ENCODE results near the gene DNAJC5G.
"Not testable (repeated sequence)": the region's sequence is repeated elsewhere in the genome, so short reads cannot be mapped to it uniquely, and the experiment has no call there.

DNAJC5G gene

DNA sequence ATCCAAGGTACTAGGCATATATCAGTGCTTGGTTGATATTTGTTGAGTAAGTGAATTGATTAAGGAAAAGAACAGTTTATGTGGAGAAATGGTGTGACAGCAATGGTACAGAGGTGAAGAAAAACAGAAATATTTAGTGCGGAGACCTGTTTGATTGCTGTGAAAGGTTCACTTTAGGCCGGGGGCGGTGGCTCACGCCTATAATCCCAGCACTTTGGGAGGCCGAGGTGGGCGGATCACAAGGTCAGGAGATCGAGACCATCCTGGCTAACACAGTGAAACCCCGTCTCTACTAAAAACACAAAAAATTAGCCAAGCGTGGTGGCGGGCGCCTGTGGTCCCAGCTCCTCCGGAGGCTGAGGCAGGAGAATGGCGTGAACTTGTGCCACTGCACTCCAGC is 6.9 kb upstream of the DNAJC5G start:
- not testable (repeated sequence) for H3K79me1 ChIP-seq (ENCODE audit: low read depth, low read length); H3K4me3 ChIP-seq (ENCODE audit: low read length in 2 of 2); H3K4me2 ChIP-seq (ENCODE audit: insufficient read depth, low read length, poor library complexity, severe bottlenecking); H3K36me3 ChIP-seq (replicated peaks in 1 of 2; ENCODE audit: control insufficient read depth in 2 of 2, insufficient read depth in 2 of 2, low read length in 2 of 2); H3K23ac ChIP-seq (ENCODE audit: low read depth, low read length, poor library complexity); H2BK5ac ChIP-seq (ENCODE audit: low read length); H2AFZ ChIP-seq (ENCODE audit: low read length); H4K8ac ChIP-seq (ENCODE audit: low read depth, low read length); H3K27ac ChIP-seq (replicated peaks; ENCODE audit: low read length); DNase-seq (ENCODE audit: low spot score); H4K91ac ChIP-seq (ENCODE audit: low read depth, low read length, poor library complexity); H3K4me1 ChIP-seq (ENCODE audit: control insufficient read depth in 2 of 2, insufficient read depth in 1 of 2, low read depth in 1 of 2, low read length in 2 of 2); H3K9ac ChIP-seq (ENCODE audit: low read depth, low read length, poor library complexity); H3K4ac ChIP-seq (ENCODE audit: low read length); H2BK15ac ChIP-seq (ENCODE audit: low read length); H3K14ac ChIP-seq (ENCODE audit: low read length); H2BK12ac ChIP-seq (ENCODE audit: low read length); H2AK5ac ChIP-seq (ENCODE audit: low read depth, low read length); H2BK120ac ChIP-seq (ENCODE audit: low read depth, low read length); H3K18ac ChIP-seq (ENCODE audit: low read length); H3K9me3 ChIP-seq (replicated peaks in 1 of 2; ENCODE audit: control insufficient read depth in 2 of 2, insufficient read depth in 1 of 2, low read depth in 1 of 2, low read length in 2 of 2)
- peaks cover 21 to 87% (median 25%) of the 10 kb centered on the region in 3 experiments for H3K27me3 ChIP-seq (ENCODE audit: control insufficient read depth in 3 of 3, insufficient read depth in 3 of 3, low read depth in 1 of 3, low read length in 3 of 3)
- WGBS, 2 donors (ENCODE audit: extremely low coverage in 2 of 2, insufficient read length in 2 of 2, insufficient replicate concordance in 1 of 2), result no CpG with 5 or more reads among the region's 13 CpGs

DNA sequence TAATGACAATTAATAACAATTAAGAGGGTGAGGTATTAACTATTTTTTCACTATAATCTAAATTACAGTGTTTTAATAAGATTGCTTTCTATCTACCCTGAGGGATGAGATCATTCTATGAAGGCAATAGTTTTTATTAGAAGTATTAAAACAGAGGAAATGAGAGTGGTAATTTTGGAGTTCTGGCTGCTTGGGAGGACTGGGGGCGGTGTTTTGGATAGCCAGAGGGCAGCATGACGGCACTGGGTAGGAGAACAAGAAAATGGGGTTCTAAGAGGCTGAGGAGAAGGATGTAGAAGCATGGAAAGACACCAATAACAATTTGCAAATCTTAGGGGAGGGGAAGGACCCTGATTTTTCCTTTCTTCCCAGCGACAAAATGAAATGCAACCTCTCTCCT is 5.1 kb upstream of the DNAJC5G start:
- peaks cover 5 to 83% (median 7%) of the 10 kb centered on the region in 3 experiments for H3K27me3 ChIP-seq (ENCODE audit: control insufficient read depth in 3 of 3, insufficient read depth in 3 of 3, low read depth in 1 of 3, low read length in 3 of 3)
- no peaks in the 10 kb centered on the region for H3K4me1 ChIP-seq (ENCODE audit: control insufficient read depth in 2 of 2, insufficient read depth in 1 of 2, low read depth in 1 of 2, low read length in 2 of 2)
- WGBS, 2 donors (ENCODE audit: extremely low coverage in 2 of 2, insufficient read length in 2 of 2, insufficient replicate concordance in 1 of 2), result no CpG with 5 or more reads among the region's 3 CpGs
- H3K36me3 ChIP-seq (replicated peaks in 1 of 2; ENCODE audit: control insufficient read depth in 2 of 2, insufficient read depth in 2 of 2, low read length in 2 of 2), result no peaks in the 10 kb centered on the region
- no peak overlapping the region for H3K4ac ChIP-seq (ENCODE audit: low read length)
- H3K4me3 ChIP-seq (ENCODE audit: low read length in 2 of 2), result no peak overlapping the region
- H2BK120ac ChIP-seq (ENCODE audit: low read depth, low read length), result no peak overlapping the region
- no peak overlapping the region for H2BK12ac ChIP-seq (ENCODE audit: low read length)
- H3K9ac ChIP-seq (ENCODE audit: low read depth, low read length, poor library complexity), result no peak overlapping the region
- no peak for DNase-seq (ENCODE audit: low spot score)
- H3K14ac ChIP-seq (ENCODE audit: low read length), result no peak overlapping the region
- H2AK5ac ChIP-seq (ENCODE audit: low read depth, low read length), result no peak overlapping the region
- no peak overlapping the region for H3K4me2 ChIP-seq (ENCODE audit: insufficient read depth, low read length, poor library complexity, severe bottlenecking)
- H4K91ac ChIP-seq (ENCODE audit: low read depth, low read length, poor library complexity), result no peak overlapping the region
- H2BK5ac ChIP-seq (ENCODE audit: low read length), result no peak overlapping the region
- H3K18ac ChIP-seq (ENCODE audit: low read length), result no peak overlapping the region
- H3K79me1 ChIP-seq (ENCODE audit: low read depth, low read length), result no peaks in the 10 kb centered on the region
- H4K8ac ChIP-seq (ENCODE audit: low read depth, low read length), result no peak overlapping the region
- no peak overlapping the region for H3K23ac ChIP-seq (ENCODE audit: low read depth, low read length, poor library complexity)
- H3K9me3 ChIP-seq (replicated peaks in 1 of 2; ENCODE audit: control insufficient read depth in 2 of 2, insufficient read depth in 1 of 2, low read depth in 1 of 2, low read length in 2 of 2), result no peaks in the 10 kb centered on the region
- no peak overlapping the region for H2AFZ ChIP-seq (ENCODE audit: low read length)
- no peak overlapping the region for H2BK15ac ChIP-seq (ENCODE audit: low read length)
- H3K27ac ChIP-seq (replicated peaks; ENCODE audit: low read length), result no peak overlapping the region

DNA sequence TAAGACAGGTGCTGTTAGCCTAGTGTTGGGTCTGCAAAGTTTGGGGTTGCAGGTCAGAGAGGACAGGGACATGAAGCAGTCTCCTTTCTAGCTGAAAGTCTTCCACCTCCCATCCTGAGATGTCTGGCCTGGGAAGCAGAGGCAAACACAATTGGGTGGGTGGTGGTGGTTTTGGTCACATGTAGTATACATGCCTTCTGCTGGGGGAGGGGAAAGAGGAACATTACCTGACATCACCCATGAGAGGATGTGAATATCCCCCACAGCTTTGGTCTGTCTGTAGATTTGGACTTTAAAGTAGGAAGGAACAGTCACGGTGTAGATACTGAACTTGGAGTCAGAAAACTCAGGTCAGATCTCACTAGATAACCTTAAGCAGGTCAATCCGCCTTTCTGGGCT is 4.6 kb upstream of the DNAJC5G start:
- H2AK5ac ChIP-seq (ENCODE audit: low read depth, low read length), result no peak overlapping the region
- no peak overlapping the region for H3K4me2 ChIP-seq (ENCODE audit: insufficient read depth, low read length, poor library complexity, severe bottlenecking)
- no peak overlapping the region for H3K18ac ChIP-seq (ENCODE audit: low read length)
- H3K4ac ChIP-seq (ENCODE audit: low read length), result no peak overlapping the region
- H3K4me3 ChIP-seq (ENCODE audit: low read length in 2 of 2), result no peak overlapping the region
- no peak overlapping the region for H3K14ac ChIP-seq (ENCODE audit: low read length)
- H4K91ac ChIP-seq (ENCODE audit: low read depth, low read length, poor library complexity), result no peak overlapping the region
- no peak overlapping the region for H4K8ac ChIP-seq (ENCODE audit: low read depth, low read length)
- H2BK5ac ChIP-seq (ENCODE audit: low read length), result no peak overlapping the region
- no peak overlapping the region for H2BK15ac ChIP-seq (ENCODE audit: low read length)
- H3K4me1 ChIP-seq (ENCODE audit: control insufficient read depth in 2 of 2, insufficient read depth in 1 of 2, low read depth in 1 of 2, low read length in 2 of 2), result no peaks in the 10 kb centered on the region
- no peaks in the 10 kb centered on the region for H3K79me1 ChIP-seq (ENCODE audit: low read depth, low read length)
- H3K27ac ChIP-seq (replicated peaks; ENCODE audit: low read length), result no peak overlapping the region
- peaks cover under 1 to 82% (median 2%) of the 10 kb centered on the region in 3 experiments for H3K27me3 ChIP-seq (ENCODE audit: control insufficient read depth in 3 of 3, insufficient read depth in 3 of 3, low read depth in 1 of 3, low read length in 3 of 3)
- H3K36me3 ChIP-seq (replicated peaks in 1 of 2; ENCODE audit: control insufficient read depth in 2 of 2, insufficient read depth in 2 of 2, low read length in 2 of 2), result no peaks in the 10 kb centered on the region
- no peak overlapping the region for H2BK12ac ChIP-seq (ENCODE audit: low read length)
- no peak overlapping the region for H3K9ac ChIP-seq (ENCODE audit: low read depth, low read length, poor library complexity)
- H2AFZ ChIP-seq (ENCODE audit: low read length), result no peak overlapping the region
- H3K9me3 ChIP-seq (replicated peaks in 1 of 2; ENCODE audit: control insufficient read depth in 2 of 2, insufficient read depth in 1 of 2, low read depth in 1 of 2, low read length in 2 of 2), result no peaks in the 10 kb centered on the region
- no peak overlapping the region for H3K23ac ChIP-seq (ENCODE audit: low read depth, low read length, poor library complexity)
- no peak for DNase-seq (ENCODE audit: low spot score)
- H2BK120ac ChIP-seq (ENCODE audit: low read depth, low read length), result no peak overlapping the region
- WGBS, 2 donors (ENCODE audit: extremely low coverage in 2 of 2, insufficient read length in 2 of 2, insufficient replicate concordance in 1 of 2), result no CpG with 5 or more reads among the region's 2 CpGs

DNA sequence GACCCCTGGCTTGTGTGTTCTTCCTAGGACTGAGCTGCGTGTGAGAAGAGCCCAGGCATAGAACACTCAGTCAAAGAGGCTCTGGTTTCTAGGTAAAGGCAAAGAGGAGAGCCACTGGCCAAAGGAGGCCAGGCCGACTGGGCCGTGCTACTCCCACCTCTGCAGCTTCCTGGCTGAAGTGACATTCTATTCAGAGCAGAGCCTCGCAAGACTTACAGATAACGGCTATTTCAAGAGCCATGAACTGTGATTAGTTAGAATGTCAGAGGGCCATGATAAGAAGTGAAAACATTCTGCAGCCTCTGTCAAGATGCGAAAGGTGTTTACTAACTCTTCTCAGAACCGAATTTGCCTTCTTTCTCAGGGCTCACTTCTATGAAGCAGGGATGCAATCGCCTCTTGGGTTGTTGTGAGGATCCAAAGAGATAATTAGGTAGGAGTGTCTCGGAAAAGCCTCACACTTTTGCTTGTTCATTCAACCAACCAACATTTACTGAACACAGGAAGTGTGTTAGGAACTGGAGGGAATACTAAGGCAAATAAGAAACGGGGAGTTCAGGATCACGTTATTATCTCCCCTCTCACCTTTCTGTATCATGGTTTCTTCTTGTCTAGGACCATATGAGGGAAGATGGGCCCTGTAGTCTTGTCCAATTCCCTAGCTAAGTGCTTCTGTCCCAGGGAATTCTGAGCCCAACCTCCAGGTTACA is 3.4 kb upstream of the DNAJC5G start:
- Histone ChIP-seq H3K9me3 (replicated peaks in 1 of 2; ENCODE audit: control insufficient read depth in 2 of 2, insufficient read depth in 1 of 2, low read depth in 1 of 2, low read length in 2 of 2) (no peaks in the 10 kb centered on the region), H3K4me2 (ENCODE audit: insufficient read depth, low read length, poor library complexity, severe bottlenecking) (no peak overlapping the region), H2BK15ac (ENCODE audit: low read length) (no peak overlapping the region), H4K91ac (ENCODE audit: low read depth, low read length, poor library complexity) (no peak overlapping the region), H2BK5ac (ENCODE audit: low read length) (no peak overlapping the region), H3K27ac (replicated peaks; ENCODE audit: low read length) (no peak overlapping the region), H3K36me3 (replicated peaks in 1 of 2; ENCODE audit: control insufficient read depth in 2 of 2, insufficient read depth in 2 of 2, low read length in 2 of 2) (no peaks in the 10 kb centered on the region), H3K14ac (ENCODE audit: low read length) (no peak overlapping the region), H4K8ac (ENCODE audit: low read depth, low read length) (no peak overlapping the region), H2BK120ac (ENCODE audit: low read depth, low read length) (no peak overlapping the region), H3K23ac (ENCODE audit: low read depth, low read length, poor library complexity) (no peak overlapping the region), H3K9ac (ENCODE audit: low read depth, low read length, poor library complexity) (no peak overlapping the region), H3K18ac (ENCODE audit: low read length) (no peak overlapping the region), H2AFZ (ENCODE audit: low read length) (no peak overlapping the region), H3K27me3 (ENCODE audit: control insufficient read depth in 3 of 3, insufficient read depth in 3 of 3, low read depth in 1 of 3, low read length in 3 of 3) (peaks cover 0 to 81% (median 0%) of the 10 kb centered on the region in 3 experiments), H2AK5ac (ENCODE audit: low read depth, low read length) (no peak overlapping the region), H3K4ac (ENCODE audit: low read length) (no peak overlapping the region), H3K4me1 (ENCODE audit: control insufficient read depth in 2 of 2, insufficient read depth in 1 of 2, low read depth in 1 of 2, low read length in 2 of 2) (no peaks in the 10 kb centered on the region), H2BK12ac (ENCODE audit: low read length) (no peak overlapping the region), H3K79me1 (ENCODE audit: low read depth, low read length) (no peaks in the 10 kb centered on the region), H3K4me3 (ENCODE audit: low read length in 2 of 2) (no peak overlapping the region)
- no CpG with 5 or more reads among the region's 11 CpGs for WGBS, 2 donors (ENCODE audit: extremely low coverage in 2 of 2, insufficient read length in 2 of 2, insufficient replicate concordance in 1 of 2)
- DNase-seq (ENCODE audit: low spot score), result no peak
